Measurements from ENCODE around the gene PNMA6F.

The PNMA6F gene

DNA sequence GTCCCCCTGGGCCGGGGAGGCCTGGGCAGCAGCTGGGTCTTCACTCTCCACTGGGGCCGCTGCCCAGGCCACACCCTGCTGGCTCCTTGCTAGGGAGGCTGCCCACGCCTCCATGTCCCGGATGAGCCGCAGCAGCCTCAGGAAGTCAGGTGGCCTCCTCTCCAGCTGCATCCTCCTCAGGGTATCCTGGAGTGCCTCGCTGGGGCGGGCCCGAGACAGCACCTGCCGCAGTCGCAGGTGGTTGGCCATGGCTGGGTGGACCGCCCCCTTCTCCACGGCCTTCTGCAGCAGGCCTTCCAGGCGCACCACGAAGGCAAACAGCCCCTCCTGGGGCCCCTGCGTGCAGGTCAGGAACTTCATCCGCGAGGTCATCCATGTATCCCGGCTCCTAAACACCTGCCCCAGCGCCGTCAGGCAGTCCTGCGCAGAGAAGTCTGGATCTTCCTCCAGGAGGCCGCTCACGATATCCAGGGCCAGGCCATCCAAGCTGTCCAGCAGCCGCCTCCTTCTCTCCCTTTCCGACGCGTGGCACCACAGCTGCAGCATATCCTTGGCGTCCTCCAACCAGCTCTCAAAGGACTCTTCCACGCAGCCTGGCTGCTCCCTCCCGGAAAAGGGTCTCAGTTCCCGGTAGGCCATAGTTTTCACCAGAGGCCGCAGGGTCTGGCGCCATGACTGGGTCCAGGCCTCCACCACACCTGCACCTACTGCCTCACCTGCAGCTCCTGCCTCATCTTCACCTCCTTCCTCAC lies 2.1 kb downstream of the PNMA6F start:
- Mint-ChIP-seq H3K27ac (no peak overlapping the region), H3K36me3 (ENCODE audit: low read depth) (no peaks in the 10 kb centered on the region), H3K9me3 (no peaks in the 10 kb centered on the region), H3K27me3 (ENCODE audit: low read depth) (peaks cover 25% of the 10 kb centered on the region), H3K4me1 (ENCODE audit: low read depth) (no peaks in the 10 kb centered on the region), H3K4me3 (no peak overlapping the region)

DNA sequence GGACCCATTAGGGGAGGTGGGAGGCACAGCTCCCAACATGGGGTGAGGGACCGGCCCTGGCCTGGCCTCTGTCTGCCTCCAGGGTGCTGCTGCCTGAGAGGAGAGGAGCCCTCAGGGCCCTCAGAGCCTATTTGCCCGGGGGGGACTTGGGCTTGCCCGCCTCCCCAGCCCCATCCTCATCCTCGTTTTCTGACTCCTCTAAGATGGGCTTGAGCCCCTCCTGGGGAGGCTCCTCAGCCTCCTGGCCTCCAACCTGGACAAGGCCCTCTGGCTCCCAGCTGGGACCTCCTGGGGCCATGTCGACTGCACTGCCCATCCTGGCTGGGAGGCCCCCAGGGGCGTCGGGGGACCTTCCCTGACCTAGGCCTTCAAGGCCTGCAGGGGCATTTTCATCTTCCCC lies 2.8 kb downstream of the PNMA6F start:
- Mint-ChIP-seq H3K27ac (no peak overlapping the region), H3K27me3 (ENCODE audit: low read depth) (peaks cover 19% of the 10 kb centered on the region), H3K4me3 (no peak overlapping the region), H3K36me3 (ENCODE audit: low read depth) (no peaks in the 10 kb centered on the region), H3K9me3 (no peaks in the 10 kb centered on the region), H3K4me1 (ENCODE audit: low read depth) (no peaks in the 10 kb centered on the region)

DNA sequence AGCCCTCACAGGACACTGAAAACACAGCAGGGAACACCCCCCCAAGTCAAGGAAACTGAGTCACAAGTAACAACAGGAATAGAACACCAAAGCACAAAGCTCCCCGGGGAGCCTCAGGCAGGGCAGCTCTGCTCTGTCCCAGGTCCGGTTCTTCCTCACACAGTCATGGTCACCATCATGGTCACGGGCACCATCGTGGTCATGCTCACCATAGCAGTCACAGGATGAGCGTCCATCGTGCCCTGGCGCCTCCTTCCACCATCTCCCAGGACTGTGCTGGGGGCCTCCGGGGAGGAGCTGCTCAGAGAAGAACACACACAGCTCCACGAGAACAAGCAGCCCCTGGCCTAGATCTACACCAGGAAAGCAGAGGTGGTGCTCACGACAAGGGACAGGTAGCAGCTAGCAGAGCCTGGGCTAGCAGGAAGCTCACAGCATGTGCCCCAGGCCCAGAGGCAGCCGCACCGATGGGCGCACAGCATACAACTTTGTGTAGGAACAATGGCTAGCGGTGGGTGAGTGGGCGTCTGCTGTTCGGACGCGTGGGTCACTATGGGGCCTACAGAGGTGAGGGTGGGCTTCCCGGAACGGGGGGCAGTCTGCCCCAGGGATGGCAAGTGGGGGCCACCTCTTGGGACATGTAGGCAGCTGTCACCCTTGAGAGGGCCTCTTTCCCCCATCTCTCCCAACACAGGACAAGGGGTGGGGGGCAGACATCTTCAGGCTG lies 3.4 kb downstream of the PNMA6F start:
- no peaks in the 10 kb centered on the region for H3K9me3 Mint-ChIP-seq
- H3K36me3 Mint-ChIP-seq (ENCODE audit: low read depth) = no peaks in the 10 kb centered on the region
- H3K4me3 Mint-ChIP-seq = no peak overlapping the region
- no peak overlapping the region for H3K27ac Mint-ChIP-seq
- H3K4me1 Mint-ChIP-seq (ENCODE audit: low read depth) = no peaks in the 10 kb centered on the region
- H3K27me3 Mint-ChIP-seq (ENCODE audit: low read depth) = peaks cover 17% of the 10 kb centered on the region

- Mint-ChIP-seq H3K27ac (no peak overlapping the region), H3K27me3 (ENCODE audit: low read depth) (peaks cover 13% of the 10 kb centered on the region), H3K4me3 (no peak overlapping the region), H3K9me3 (no peaks in the 10 kb centered on the region), H3K36me3 (ENCODE audit: low read depth) (no peaks in the 10 kb centered on the region), H3K4me1 (ENCODE audit: low read depth) (no peaks in the 10 kb centered on the region)
These were observed 4.3 kb downstream of the PNMA6F start for GRCh38 chrX:153317306-153317705.

DNA sequence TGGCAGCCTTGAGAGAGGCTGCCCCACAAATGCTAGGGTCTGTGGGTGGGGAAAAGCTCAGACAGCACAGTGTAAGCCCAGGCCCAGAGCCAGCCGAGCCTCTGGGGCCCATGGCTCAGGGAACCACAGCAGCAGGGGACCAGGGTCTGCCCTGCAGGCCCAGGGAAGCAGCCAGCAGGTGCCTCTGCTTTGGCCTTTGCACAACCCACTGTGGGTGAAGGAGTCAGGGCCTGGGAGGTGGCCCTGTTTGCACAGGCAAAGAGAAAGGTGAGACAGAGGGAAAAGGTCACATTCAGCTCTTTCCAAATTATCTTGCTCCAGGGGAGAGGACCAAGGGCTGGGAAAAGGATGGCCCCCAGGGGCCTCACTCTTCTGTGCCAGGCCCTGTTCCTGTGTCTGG lies 8.7 kb downstream of the PNMA6F start:
- Mint-ChIP-seq H3K36me3 (ENCODE audit: low read depth) (no peaks in the 10 kb centered on the region), H3K9me3 (no peaks in the 10 kb centered on the region), H3K27ac (no peak overlapping the region), H3K27me3 (ENCODE audit: low read depth) (peaks cover 4% of the 10 kb centered on the region), H3K4me1 (ENCODE audit: low read depth) (no peaks in the 10 kb centered on the region), H3K4me3 (no peak overlapping the region)

GRCh38 chrX:153312041-153312440 lies 9.5 kb downstream of the PNMA6F start:
- H3K4me1 Mint-ChIP-seq (ENCODE audit: low read depth) = no peaks in the 10 kb centered on the region
- H3K27me3 Mint-ChIP-seq (ENCODE audit: low read depth) = peaks cover 4% of the 10 kb centered on the region
- H3K9me3 Mint-ChIP-seq = no peaks in the 10 kb centered on the region
- no peak overlapping the region for H3K4me3 Mint-ChIP-seq
- H3K27ac Mint-ChIP-seq = no peak overlapping the region
- no peaks in the 10 kb centered on the region for H3K36me3 Mint-ChIP-seq (ENCODE audit: low read depth)

GRCh38 chrX:153310901-153311300 lies 10.7 kb downstream of the PNMA6F start:
- no peak overlapping the region for H3K27ac Mint-ChIP-seq
- H3K36me3 Mint-ChIP-seq (ENCODE audit: low read depth) = no peaks in the 10 kb centered on the region
- H3K4me1 Mint-ChIP-seq (ENCODE audit: low read depth) = no peaks in the 10 kb centered on the region
- no peak overlapping the region for H3K4me3 Mint-ChIP-seq
- H3K9me3 Mint-ChIP-seq = no peaks in the 10 kb centered on the region
- peaks cover 7% of the 10 kb centered on the region for H3K27me3 Mint-ChIP-seq (ENCODE audit: low read depth)

GRCh38 chrX:153307276-153308178 lies 14.0 kb downstream of the PNMA6F start:
- Mint-ChIP-seq H3K27ac (no peak overlapping the region), H3K4me3 (no peak overlapping the region), H3K9me3 (no peaks in the 10 kb centered on the region), H3K27me3 (ENCODE audit: low read depth) (peaks cover 32% of the 10 kb centered on the region), H3K4me1 (ENCODE audit: low read depth) (peaks cover 5% of the 10 kb centered on the region), H3K36me3 (ENCODE audit: low read depth) (no peaks in the 10 kb centered on the region)

- H3K36me3 Mint-ChIP-seq (ENCODE audit: low read depth) = no peaks in the 10 kb centered on the region
- H3K4me1 Mint-ChIP-seq (ENCODE audit: low read depth) = peaks cover 5% of the 10 kb centered on the region
- no peak overlapping the region for H3K27ac Mint-ChIP-seq
- no peaks in the 10 kb centered on the region for H3K9me3 Mint-ChIP-seq
- no peak overlapping the region for H3K4me3 Mint-ChIP-seq
- H3K27me3 Mint-ChIP-seq (ENCODE audit: low read depth) = peaks cover 35% of the 10 kb centered on the region
These were observed 14.9 kb downstream of the PNMA6F start for GRCh38 chrX:153306527-153307115.

- Mint-ChIP-seq H3K4me1 (ENCODE audit: low read depth) (peaks cover 5% of the 10 kb centered on the region), H3K27me3 (ENCODE audit: low read depth) (peaks cover 41% of the 10 kb centered on the region), H3K4me3 (no peak overlapping the region), H3K27ac (no peak overlapping the region), H3K9me3 (no peaks in the 10 kb centered on the region), H3K36me3 (ENCODE audit: low read depth) (no peaks in the 10 kb centered on the region)
These were observed 15.6 kb downstream of the PNMA6F start for GRCh38 chrX:153305972-153306371.

DNA sequence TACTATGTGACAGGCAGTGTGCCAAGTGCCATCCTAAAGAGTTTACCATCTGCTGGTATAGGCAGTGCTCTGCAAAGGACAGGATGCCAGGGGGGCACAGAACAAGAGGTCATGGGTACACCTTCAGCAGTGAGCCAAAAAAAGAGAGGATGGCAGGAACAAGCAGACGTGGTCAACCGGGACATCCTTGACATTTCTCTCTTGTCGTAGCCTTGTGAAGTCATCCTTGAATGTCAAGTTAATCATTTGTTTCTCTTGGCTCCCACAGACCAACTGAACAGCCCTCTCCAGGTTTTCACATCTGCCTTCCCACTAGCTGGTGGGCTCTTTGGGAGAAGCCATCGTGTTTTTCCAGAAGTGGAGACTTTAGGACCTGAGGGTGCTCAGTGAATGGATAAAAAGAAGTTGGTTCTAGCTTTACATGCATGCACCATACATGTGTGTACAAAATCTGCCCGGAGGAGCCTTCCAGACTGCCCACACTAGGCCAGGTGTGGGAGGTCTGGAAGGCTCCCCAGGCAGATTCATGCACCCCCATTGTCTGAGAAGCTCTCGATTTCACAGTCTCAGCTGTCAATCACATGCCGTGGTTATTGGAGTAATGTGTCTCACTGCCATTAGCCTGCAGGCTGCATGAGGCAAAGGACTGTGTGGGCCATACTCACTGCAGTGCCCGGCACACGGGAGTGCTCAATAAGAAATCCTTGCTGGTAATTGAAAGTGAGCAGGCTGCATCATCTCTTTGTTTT lies 16.4 kb downstream of the PNMA6F start:
- Mint-ChIP-seq H3K27me3 (ENCODE audit: low read depth) (peaks cover 49% of the 10 kb centered on the region), H3K9me3 (no peaks in the 10 kb centered on the region), H3K27ac (no peak overlapping the region), H3K4me1 (ENCODE audit: low read depth) (peaks cover 5% of the 10 kb centered on the region), H3K36me3 (ENCODE audit: low read depth) (no peaks in the 10 kb centered on the region), H3K4me3 (no peak overlapping the region)

GRCh38 chrX:153303276-153304262 lies 18.0 kb downstream of the PNMA6F start:
- Mint-ChIP-seq H3K4me3 (no peak overlapping the region), H3K36me3 (ENCODE audit: low read depth) (no peaks in the 10 kb centered on the region), H3K4me1 (ENCODE audit: low read depth) (peaks cover 5% of the 10 kb centered on the region), H3K9me3 (no peaks in the 10 kb centered on the region), H3K27me3 (ENCODE audit: low read depth) (peaks cover 50% of the 10 kb centered on the region), H3K27ac (no peak overlapping the region)

DNA sequence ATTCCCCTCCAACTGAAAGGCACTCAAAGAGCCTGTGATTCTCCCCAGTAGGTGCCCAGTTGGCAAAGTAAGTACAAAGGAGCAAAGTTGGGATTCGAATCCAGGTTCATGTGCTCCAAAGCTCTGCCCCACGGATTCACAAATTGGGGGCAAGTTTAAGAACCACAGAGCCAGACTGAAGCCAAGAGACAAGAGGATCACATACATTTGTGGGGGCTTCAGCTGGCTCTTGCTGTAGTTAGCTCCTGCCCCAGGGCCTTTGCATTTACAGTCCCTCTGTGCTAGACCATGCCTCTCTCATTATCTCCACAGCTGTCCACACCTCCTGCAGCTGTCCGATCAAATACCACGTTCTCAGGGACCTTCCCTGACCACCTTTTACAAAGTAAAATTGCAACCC lies 18.8 kb downstream of the PNMA6F start:
- peaks cover 5% of the 10 kb centered on the region for H3K4me1 Mint-ChIP-seq (ENCODE audit: low read depth)
- H3K36me3 Mint-ChIP-seq (ENCODE audit: low read depth) = no peaks in the 10 kb centered on the region
- peaks cover 56% of the 10 kb centered on the region for H3K27me3 Mint-ChIP-seq (ENCODE audit: low read depth)
- no peak overlapping the region for H3K4me3 Mint-ChIP-seq
- H3K27ac Mint-ChIP-seq = no peak overlapping the region
- H3K9me3 Mint-ChIP-seq = no peaks in the 10 kb centered on the region
